GM19467 (cell line): ENCODE results near the gene ERCC1.
A peak's percentile ranks its signal among the peaks of the same experiment; 100 is the strongest.
"Not testable (repeated sequence)": the region's sequence is repeated elsewhere in the genome, so short reads cannot be mapped to it uniquely, and the experiment has no call there.

Experiments
- ATAC-seq: cut with Tn5 transposase; IDR thresholded peaks from one replicate; pipeline ENCODE4 v1.9.1; 2021; ENCODE audit warnings: mild to moderate bottlenecking, moderate library complexity; ENCODE audit not compliant: unreplicated experiment

ERCC1 gene

GRCh38 chr19:45455707-45456499 lies 32.2 kb upstream of the ERCC1 start:
- no peak for ATAC-seq

- no peak for ATAC-seq
Measured at GRCh38 chr19:45451850-45452387, 28.2 kb upstream of the ERCC1 start.

GRCh38 chr19:45451131-45451849 lies 27.6 kb upstream of the ERCC1 start:
- ATAC-seq = peak; percentile 14

GRCh38 chr19:45450012-45450333 lies 26.3 kb upstream of the ERCC1 start:
- no peak for ATAC-seq

GRCh38 chr19:45448887-45449299 lies 25.2 kb upstream of the ERCC1 start:
- no peak for ATAC-seq

- no peak for ATAC-seq
Measured at GRCh38 chr19:45448425-45448756, 24.7 kb upstream of the ERCC1 start.

GRCh38 chr19:45446944-45447343 lies 23.2 kb upstream of the ERCC1 start:
- ATAC-seq = no peak

GRCh38 chr19:45446295-45446694 lies 22.6 kb upstream of the ERCC1 start:
- ATAC-seq = no peak

- ATAC-seq = no peak
Measured at GRCh38 chr19:45445139-45445538, 21.4 kb upstream of the ERCC1 start.

- ATAC-seq = no peak
Measured at GRCh38 chr19:45444318-45445041, 20.8 kb upstream of the ERCC1 start.

- ATAC-seq = no peak
Measured at GRCh38 chr19:45443462-45444317, 20.0 kb upstream of the ERCC1 start.

- ATAC-seq = no peak
Measured at GRCh38 chr19:45442778-45443461, 19.2 kb upstream of the ERCC1 start.

GRCh38 chr19:45442408-45442777 lies 18.7 kb upstream of the ERCC1 start:
- no peak for ATAC-seq

- ATAC-seq = no peak
Measured at GRCh38 chr19:45440873-45441654, 17.3 kb upstream of the ERCC1 start.

- ATAC-seq = no peak
Measured at GRCh38 chr19:45440259-45440638, 16.5 kb upstream of the ERCC1 start.

- ATAC-seq = peak; percentile 44
Measured at GRCh38 chr19:45439569-45440258, 16.0 kb upstream of the ERCC1 start.

- no peak for ATAC-seq
Measured at GRCh38 chr19:45439190-45439568, 15.5 kb upstream of the ERCC1 start.

- ATAC-seq = no peak
Measured at GRCh38 chr19:45437328-45437727, 13.6 kb upstream of the ERCC1 start.

GRCh38 chr19:45432543-45432942 lies 8.8 kb upstream of the ERCC1 start:
- not testable (repeated sequence) for ATAC-seq
